HepG2 (cell line): ENCODE results near the gene BPI. TPM values are rescaled to one million over a fixed set of nuclear protein-coding genes. Genes with fewer than 3 reads are reported as not detected.

ENCODE experiments used
- CCAR2 ChIP-seq: fragments of 200-400 bp; formaldehyde crosslinking; optimal IDR thresholded peaks from 2 replicates; pipeline ENCODE3; 2018; ENCODE audit warnings: low read depth, mild to moderate bottlenecking, low read length, moderate library complexity
- FOSL2 ChIP-seq: sonication (generic); formaldehyde crosslinking; IDR thresholded peaks from 2 replicates; pipeline ENCODE4 v1.4.0; 2020; ENCODE audit warnings: missing genetic modification reagents
- MED13 ChIP-seq: sonication (generic); formaldehyde crosslinking; IDR thresholded peaks from 2 replicates; pipeline ENCODE4 v1.5.0; 2020; ENCODE audit warnings: missing genetic modification reagents
- RAD21 ChIP-seq: fragments of 450-650 bp; formaldehyde crosslinking; IDR thresholded peaks from 2 replicates; pipeline ENCODE4 v1.5.0; 2020; ENCODE audit warnings: mild to moderate bottlenecking
- polyA plus RNA-seq, 8 experiments: library from polyadenylated mRNA; depleted of rRNA in 3 of 8; stranded (reverse) in 7 of 8; unstranded in 1 of 8; fragments of >200 nt; fragmentation: Illumina TruSeq in 4 of 8; extraction: Trizol in 4 of 8; gene quantifications; 2 replicates each; pipeline versions ENCODE4 v1.2.1 to v1.2.3, GENCODE V29; 2011 to 2016; ENCODE audit warnings: low read depth in 4 of 8, missing spikeins in 1 of 8, mixed read lengths in 1 of 8; ENCODE audit not compliant: insufficient read depth in 1 of 8
- total RNA-seq, 5 experiments: library from RNA; depleted of rRNA; stranded (reverse); fragments of >200 nt; fragmentation: Illumina TruSeq; extraction: Trizol; gene quantifications; 2 replicates each; pipeline ENCODE4 v1.2.3, GENCODE V29; 2016; ENCODE audit warnings: low read depth in 1 of 5
- TF ChIP-seq, protein P1 (sequence below): sonication (generic); formaldehyde crosslinking; IDR thresholded peaks from 2 replicates; pipeline ENCODE4 v1.4.0; 2020; ENCODE audit warnings: missing genetic modification reagents, borderline replicate concordance
- TF ChIP-seq, protein P2 (sequence below): sonication (generic); formaldehyde crosslinking; IDR thresholded peaks from 2 replicates; pipeline ENCODE4 v1.4.0; 2020; ENCODE audit warnings: mild to moderate bottlenecking, missing genetic modification reagents
- TF ChIP-seq, protein P3 (sequence below): sonication (generic); formaldehyde crosslinking; IDR thresholded peaks from 2 replicates; pipeline ENCODE4 v1.4.0; 2020; ENCODE audit warnings: missing genetic modification reagents
- TF ChIP-seq, protein P4 (sequence below): IDR thresholded peaks from 2 replicates; pipeline ENCODE4 v1.6.1; 2016; ENCODE audit warnings: low read depth, control low read depth
- TF ChIP-seq, protein P5 (sequence below), 2 experiments: fragments of 450-650 bp in 1 of 2; sonication (generic) in 1 of 2; formaldehyde crosslinking; IDR thresholded peaks; 2 replicates each; pipeline versions ENCODE4 v1.5.0 to v1.8.0; 2020 to 2022; ENCODE audit warnings: mild to moderate bottlenecking in 1 of 2, missing genetic modification reagents in 1 of 2
- TF ChIP-seq, protein P6 (sequence below): IDR thresholded peaks from 2 replicates; pipeline ENCODE4 v1.6.1; 2012; ENCODE audit warnings: low read depth, low read length, improper control_type of control experiment

The BPI gene
- total and polyA plus RNA-seq, 2 of the 13 experiments (the other 11 are each of a cell fraction or from before 2014, with no cell fraction given) = not detected

DNA sequence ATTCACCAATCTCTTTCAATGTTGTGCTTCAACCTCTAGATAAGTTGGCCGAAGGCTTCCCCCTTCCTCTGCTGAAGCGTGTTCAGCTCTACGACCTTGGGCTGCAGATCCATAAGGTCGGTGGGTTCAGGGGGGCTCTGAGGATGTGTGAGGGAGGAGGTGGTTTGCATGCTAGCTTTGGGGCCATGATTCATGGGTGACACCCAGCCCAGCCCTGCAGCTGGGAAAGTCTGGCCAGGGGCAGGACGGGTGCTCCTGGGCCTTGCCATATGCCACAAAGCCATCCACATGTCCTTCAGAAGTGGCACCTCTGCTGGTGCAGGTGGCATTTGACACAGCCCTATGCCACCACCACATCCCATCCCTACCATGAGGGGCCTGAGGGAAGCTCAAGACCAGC, 69.9 kb downstream of the BPI start (continued):
- TF ChIP-seq, protein P1, sequence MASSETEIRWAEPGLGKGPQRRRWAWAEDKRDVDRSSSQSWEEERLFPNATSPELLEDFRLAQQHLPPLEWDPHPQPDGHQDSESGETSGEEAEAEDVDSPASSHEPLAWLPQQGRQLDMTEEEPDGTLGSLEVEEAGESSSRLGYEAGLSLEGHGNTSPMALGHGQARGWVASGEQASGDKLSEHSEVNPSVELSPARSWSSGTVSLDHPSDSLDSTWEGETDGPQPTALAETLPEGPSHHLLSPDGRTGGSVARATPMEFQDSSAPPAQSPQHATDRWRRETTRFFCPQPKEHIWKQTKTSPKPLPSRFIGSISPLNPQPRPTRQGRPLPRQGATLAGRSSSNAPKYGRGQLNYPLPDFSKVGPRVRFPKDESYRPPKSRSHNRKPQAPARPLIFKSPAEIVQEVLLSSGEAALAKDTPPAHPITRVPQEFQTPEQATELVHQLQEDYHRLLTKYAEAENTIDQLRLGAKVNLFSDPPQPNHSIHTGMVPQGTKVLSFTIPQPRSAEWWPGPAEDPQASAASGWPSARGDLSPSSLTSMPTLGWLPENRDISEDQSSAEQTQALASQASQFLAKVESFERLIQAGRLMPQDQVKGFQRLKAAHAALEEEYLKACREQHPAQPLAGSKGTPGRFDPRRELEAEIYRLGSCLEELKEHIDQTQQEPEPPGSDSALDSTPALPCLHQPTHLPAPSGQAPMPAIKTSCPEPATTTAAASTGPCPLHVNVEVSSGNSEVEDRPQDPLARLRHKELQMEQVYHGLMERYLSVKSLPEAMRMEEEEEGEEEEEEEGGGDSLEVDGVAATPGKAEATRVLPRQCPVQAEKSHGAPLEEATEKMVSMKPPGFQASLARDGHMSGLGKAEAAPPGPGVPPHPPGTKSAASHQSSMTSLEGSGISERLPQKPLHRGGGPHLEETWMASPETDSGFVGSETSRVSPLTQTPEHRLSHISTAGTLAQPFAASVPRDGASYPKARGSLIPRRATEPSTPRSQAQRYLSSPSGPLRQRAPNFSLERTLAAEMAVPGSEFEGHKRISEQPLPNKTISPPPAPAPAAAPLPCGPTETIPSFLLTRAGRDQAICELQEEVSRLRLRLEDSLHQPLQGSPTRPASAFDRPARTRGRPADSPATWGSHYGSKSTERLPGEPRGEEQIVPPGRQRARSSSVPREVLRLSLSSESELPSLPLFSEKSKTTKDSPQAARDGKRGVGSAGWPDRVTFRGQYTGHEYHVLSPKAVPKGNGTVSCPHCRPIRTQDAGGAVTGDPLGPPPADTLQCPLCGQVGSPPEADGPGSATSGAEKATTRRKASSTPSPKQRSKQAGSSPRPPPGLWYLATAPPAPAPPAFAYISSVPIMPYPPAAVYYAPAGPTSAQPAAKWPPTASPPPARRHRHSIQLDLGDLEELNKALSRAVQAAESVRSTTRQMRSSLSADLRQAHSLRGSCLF = no peak
- TF ChIP-seq CCAR2 (no peak), RAD21 (CRISPR knock-in tag) (no peak), FOSL2 (no peak), MED13 (CRISPR knock-in tag) (no peak)
- TF ChIP-seq, protein P2, sequence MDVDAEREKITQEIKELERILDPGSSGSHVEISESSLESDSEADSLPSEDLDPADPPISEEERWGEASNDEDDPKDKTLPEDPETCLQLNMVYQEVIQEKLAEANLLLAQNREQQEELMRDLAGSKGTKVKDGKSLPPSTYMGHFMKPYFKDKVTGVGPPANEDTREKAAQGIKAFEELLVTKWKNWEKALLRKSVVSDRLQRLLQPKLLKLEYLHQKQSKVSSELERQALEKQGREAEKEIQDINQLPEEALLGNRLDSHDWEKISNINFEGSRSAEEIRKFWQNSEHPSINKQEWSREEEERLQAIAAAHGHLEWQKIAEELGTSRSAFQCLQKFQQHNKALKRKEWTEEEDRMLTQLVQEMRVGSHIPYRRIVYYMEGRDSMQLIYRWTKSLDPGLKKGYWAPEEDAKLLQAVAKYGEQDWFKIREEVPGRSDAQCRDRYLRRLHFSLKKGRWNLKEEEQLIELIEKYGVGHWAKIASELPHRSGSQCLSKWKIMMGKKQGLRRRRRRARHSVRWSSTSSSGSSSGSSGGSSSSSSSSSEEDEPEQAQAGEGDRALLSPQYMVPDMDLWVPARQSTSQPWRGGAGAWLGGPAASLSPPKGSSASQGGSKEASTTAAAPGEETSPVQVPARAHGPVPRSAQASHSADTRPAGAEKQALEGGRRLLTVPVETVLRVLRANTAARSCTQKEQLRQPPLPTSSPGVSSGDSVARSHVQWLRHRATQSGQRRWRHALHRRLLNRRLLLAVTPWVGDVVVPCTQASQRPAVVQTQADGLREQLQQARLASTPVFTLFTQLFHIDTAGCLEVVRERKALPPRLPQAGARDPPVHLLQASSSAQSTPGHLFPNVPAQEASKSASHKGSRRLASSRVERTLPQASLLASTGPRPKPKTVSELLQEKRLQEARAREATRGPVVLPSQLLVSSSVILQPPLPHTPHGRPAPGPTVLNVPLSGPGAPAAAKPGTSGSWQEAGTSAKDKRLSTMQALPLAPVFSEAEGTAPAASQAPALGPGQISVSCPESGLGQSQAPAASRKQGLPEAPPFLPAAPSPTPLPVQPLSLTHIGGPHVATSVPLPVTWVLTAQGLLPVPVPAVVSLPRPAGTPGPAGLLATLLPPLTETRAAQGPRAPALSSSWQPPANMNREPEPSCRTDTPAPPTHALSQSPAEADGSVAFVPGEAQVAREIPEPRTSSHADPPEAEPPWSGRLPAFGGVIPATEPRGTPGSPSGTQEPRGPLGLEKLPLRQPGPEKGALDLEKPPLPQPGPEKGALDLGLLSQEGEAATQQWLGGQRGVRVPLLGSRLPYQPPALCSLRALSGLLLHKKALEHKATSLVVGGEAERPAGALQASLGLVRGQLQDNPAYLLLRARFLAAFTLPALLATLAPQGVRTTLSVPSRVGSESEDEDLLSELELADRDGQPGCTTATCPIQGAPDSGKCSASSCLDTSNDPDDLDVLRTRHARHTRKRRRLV (CRISPR knock-in tag) = no peak
- TF ChIP-seq, protein P3, sequence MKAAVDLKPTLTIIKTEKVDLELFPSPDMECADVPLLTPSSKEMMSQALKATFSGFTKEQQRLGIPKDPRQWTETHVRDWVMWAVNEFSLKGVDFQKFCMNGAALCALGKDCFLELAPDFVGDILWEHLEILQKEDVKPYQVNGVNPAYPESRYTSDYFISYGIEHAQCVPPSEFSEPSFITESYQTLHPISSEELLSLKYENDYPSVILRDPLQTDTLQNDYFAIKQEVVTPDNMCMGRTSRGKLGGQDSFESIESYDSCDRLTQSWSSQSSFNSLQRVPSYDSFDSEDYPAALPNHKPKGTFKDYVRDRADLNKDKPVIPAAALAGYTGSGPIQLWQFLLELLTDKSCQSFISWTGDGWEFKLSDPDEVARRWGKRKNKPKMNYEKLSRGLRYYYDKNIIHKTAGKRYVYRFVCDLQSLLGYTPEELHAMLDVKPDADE = no peak
- TF ChIP-seq, protein P4, sequence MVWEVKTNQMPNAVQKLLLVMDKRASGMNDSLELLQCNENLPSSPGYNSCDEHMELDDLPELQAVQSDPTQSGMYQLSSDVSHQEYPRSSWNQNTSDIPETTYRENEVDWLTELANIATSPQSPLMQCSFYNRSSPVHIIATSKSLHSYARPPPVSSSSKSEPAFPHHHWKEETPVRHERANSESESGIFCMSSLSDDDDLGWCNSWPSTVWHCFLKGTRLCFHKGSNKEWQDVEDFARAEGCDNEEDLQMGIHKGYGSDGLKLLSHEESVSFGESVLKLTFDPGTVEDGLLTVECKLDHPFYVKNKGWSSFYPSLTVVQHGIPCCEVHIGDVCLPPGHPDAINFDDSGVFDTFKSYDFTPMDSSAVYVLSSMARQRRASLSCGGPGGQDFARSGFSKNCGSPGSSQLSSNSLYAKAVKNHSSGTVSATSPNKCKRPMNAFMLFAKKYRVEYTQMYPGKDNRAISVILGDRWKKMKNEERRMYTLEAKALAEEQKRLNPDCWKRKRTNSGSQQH (CRISPR knock-in tag) = no peak
- TF ChIP-seq, protein P5, sequence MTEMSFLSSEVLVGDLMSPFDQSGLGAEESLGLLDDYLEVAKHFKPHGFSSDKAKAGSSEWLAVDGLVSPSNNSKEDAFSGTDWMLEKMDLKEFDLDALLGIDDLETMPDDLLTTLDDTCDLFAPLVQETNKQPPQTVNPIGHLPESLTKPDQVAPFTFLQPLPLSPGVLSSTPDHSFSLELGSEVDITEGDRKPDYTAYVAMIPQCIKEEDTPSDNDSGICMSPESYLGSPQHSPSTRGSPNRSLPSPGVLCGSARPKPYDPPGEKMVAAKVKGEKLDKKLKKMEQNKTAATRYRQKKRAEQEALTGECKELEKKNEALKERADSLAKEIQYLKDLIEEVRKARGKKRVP (CRISPR knock-in tag; IDR thresholded peaks at IDR 0.05) = no peak
- TF ChIP-seq, protein P6, sequence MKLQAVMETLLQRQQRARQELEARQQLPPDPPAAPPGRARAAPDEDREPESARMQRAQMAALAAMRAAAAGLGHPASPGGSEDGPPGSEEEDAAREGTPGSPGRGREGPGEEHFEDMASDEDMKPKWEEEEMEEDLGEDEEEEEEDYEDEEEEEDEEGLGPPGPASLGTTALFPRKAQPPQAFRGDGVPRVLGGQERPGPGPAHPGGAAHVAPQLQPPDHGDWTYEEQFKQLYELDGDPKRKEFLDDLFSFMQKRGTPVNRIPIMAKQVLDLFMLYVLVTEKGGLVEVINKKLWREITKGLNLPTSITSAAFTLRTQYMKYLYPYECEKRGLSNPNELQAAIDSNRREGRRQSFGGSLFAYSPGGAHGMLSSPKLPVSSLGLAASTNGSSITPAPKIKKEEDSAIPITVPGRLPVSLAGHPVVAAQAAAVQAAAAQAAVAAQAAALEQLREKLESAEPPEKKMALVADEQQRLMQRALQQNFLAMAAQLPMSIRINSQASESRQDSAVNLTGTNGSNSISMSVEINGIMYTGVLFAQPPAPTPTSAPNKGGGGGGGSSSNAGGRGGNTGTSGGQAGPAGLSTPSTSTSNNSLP = no peak
